GM19468 (cell line): Measurements from ENCODE around the gene TRDN.

Source experiments
- ATAC-seq: cut with Tn5 transposase; IDR thresholded peaks from one replicate; pipeline ENCODE4 v1.9.1; 2021; ENCODE audit warnings: mild to moderate bottlenecking, moderate library complexity, moderate number of reproducible peaks; ENCODE audit not compliant: unreplicated experiment; ENCODE audit errors: extremely low read depth

The TRDN gene, protein sequence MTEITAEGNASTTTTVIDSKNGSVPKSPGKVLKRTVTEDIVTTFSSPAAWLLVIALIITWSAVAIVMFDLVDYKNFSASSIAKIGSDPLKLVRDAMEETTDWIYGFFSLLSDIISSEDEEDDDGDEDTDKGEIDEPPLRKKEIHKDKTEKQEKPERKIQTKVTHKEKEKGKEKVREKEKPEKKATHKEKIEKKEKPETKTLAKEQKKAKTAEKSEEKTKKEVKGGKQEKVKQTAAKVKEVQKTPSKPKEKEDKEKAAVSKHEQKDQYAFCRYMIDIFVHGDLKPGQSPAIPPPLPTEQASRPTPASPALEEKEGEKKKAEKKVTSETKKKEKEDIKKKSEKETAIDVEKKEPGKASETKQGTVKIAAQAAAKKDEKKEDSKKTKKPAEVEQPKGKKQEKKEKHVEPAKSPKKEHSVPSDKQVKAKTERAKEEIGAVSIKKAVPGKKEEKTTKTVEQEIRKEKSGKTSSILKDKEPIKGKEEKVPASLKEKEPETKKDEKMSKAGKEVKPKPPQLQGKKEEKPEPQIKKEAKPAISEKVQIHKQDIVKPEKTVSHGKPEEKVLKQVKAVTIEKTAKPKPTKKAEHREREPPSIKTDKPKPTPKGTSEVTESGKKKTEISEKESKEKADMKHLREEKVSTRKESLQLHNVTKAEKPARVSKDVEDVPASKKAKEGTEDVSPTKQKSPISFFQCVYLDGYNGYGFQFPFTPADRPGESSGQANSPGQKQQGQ

GRCh38 chr6:123636782-123637181, at the start of gene TRDN:
TRDN (minus strand) TSS chr6:123636950; CDS start chr6:123636775, 175 bp downstream.
- ATAC-seq, result no peak

- no peak for ATAC-seq
Observed at GRCh38 chr6:123681957-123682462, 45.3 kb upstream of the TRDN start.

GRCh38 chr6:123677897-123678296, 41.1 kb upstream of the TRDN start:
- no peak for ATAC-seq

DNA sequence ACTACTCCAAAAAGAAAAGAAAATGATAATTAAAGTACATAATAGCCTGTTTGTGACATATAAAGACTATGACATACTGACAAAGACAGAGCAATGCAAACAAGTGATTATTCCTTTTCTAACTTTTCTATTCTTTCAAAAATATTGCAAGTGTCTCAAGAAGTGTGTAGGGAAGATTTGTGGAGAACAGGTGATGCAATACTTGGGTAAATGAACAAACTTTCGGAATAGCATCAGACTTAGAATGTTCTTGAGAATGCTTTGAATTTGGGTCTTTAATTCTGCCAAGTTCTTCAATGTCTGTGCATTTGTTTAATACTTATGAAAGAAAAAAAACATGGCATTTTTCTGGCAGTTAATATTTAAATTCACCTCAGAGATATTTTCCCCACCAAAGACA, 40.0 kb upstream of the TRDN start:
- ATAC-seq, result no peak

DNA sequence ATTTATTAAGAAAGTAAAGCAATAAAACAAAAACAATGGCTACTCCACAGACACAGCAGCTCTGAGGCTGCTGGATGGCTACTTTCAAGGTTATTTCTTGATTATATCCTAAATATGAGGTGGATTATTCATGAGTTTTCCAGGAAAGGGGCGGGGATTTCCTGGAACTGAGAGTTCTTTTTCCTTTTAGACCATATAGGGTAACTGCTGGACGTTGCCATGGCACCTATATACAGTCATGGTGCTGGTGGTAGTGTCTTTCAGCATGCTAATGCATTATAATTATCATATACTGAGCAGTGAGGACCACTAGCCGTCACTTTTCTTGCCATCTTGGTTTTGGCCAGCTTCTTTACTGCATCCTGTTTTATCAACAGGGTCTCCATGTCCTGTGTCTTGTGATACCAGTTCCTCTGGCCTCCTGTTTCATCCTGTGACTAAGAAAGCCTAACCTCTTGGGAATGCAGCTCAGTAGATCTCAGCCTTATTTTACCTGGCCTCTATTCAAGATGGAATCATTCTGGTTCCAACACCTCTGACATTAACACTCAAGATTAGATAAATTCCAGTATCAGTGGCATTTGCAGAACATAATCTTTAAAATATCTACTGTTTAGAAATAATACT, 32.3 kb upstream of the TRDN start:
- no peak for ATAC-seq

GRCh38 chr6:123668063-123668462, 31.3 kb upstream of the TRDN start:
- ATAC-seq, result no peak

GRCh38 chr6:123663436-123663835, 26.7 kb upstream of the TRDN start:
- no peak for ATAC-seq

DNA sequence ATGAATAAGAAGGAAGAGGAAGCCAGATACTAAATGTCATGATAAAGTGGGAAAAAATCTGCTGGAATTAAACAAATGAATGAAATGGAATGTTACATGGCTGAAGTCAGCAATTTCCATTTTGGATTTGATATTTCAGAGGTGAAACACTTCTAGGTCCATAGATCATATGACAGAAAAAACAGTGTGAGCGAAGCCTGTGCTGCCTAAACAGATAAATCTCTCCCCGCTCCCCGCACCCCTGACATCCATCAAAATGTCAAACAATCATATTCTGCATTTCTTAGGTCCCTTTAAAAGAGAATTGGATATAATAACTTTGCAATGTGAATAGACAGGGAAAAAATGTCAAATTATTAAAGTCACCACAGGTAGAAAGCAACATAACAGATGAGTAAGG, 26.0 kb upstream of the TRDN start:
- no peak for ATAC-seq

DNA sequence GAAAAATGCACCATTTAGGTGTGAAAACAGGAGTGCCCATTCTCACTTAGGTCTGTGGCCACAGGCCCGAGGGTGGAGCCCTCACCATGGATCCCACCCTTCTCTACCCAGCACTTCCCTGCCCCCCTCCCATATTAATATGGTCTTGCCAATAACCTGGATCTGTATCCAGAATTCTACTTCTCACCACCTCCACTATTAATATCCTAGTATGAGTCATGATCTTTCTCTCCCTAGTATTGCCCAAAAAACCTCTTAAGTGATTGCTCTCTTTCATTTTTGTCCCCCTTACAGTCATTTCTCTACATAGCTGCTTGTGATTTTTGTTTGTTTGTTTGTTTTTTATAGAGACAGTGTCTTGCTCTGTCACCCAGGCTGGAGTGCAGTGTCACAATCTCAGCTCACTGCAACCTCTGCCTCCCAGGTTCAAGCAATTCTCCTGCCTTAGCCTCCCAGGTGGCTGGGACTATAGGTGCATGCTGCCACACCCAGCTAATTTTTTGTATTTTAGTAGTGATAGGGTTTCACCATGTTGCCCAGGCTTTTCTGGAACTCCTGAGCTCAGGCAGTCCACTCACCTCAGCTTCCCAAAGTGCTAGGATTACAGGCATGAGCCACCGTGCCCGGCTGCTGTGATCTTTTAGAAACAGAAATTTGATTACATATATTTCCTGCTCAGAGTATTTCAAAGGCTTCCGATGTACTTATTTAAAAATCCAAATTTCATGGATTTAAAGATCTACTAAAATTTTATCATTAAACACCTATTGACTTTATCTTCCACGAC, 24.5 kb upstream of the TRDN start:
- ATAC-seq, result no peak

DNA sequence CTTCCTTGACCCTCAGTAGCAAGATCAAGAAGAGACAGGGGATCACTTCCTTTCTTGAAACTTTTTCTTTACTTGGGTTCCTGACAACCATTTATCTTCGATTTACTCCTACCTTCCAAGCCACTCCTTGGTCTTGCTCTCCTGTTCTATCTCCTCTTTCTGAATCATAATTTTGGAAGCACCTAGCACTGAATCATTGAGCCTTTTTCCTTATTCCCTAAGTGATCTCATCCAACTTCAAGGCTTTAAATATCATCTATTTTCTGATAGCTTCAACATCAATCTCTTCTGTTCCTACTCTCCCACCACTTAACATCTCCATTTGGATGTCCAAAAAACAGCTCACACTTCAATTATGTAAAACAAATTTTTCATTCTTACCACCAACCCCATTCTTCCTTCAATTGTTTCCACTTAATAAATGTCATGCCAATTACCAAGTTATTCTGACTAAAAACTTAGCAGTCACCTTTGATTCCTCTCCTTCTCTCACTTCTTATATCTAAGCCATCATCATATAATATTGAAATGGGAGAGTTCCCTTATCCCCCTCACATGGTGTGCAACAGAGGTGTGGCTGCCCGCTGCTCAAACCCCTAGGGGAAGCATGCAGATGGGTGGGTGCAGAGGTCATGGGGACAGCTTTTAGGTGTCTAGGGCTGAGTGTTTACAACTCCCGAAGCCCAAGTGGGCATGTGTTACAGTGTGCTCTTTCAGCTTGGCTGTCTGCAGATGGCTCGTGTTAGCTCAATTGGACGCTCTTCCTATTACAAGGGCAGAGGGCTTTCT, 23.4 kb upstream of the TRDN start:
- no peak for ATAC-seq

- ATAC-seq, result no peak
Observed at GRCh38 chr6:123658848-123659247, 22.1 kb upstream of the TRDN start.

DNA sequence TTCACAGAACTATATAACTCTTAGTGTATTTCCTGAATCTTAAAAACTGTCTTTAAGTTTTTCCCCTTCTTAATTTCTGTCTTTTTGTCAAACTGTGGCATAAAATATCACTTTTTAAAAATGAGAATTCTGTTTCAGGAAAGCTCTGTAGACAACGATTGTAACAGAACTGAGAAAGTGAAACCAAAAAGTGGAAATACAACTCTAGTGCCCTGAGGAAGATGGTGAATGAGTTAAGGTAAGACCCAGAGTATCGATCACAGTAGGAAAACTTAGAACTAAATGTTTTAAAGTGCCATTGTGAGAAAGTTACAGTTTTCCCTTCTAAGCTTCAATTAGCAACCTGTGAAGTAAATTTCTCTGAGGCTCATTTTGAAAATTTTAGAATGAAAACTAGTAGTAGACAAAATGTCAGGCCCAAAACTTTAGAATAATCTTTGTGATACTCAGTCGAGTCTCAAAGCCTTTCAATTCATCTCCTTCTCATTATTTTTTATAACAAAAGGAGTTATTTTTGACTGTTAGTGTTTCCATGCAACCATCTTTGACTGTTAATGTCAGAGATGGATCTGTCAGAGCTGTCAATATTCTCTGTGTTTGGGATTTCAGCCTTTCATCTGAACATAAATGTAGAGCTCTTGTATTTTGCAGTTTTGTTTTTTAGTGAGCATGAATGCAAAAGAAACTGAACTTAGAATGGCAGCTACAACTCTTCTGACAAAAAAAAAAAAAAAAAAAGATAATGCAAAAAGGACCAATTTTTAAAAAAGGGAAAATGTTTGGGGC, 19.0 kb upstream of the TRDN start:
- ATAC-seq, result no peak

DNA sequence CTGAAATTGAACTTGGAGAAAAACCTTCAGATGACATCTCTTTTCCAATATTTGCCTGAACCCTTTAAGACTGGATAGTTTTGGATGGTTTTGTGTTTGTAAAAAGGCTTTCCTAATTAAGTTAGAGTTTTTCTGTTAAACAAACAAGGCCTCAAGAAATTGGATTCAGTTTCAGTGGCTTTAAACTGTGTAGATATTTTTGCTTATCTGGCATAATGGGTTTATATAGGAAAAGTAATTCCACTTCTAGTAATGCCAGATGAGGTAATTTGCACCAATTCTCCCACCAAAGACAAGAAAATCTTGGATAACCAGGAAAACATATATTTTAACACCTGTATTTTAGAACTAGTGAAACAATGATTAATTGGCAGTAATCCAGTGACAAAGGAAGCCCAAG, 12.0 kb upstream of the TRDN start:
- ATAC-seq, result no peak

DNA sequence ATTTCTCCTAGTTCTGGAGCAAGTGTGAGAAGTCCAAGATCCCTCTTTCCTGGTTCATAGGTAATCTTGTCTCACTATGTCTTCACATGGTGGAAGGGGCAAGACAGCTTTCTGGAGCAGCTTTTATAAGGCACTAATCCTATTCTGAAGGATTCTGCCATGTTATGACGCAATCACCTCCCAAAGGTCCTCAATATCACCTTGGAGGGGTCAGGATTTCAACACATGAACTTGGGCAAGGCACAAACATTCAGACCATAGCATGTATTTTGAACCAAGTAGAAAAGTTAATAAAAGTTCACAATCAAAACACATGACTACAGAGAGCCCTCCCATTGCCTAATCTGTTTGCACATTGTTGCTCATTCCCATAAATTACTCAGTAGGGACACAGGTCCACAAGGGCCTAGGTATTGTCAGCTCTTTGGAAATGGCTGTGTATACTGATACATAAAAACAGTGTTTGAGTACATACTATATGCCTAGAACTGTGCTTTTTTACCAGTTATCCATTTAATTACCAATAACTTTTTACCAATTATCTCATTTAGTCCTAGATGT, 11.3 kb upstream of the TRDN start:
- no peak for ATAC-seq

GRCh38 chr6:123641497-123641896, 4.7 kb upstream of the TRDN start:
- ATAC-seq, result no peak

- no peak for ATAC-seq
Observed at GRCh38 chr6:123640567-123641187, 3.9 kb upstream of the TRDN start.

GRCh38 chr6:123638865-123639264, 2.1 kb upstream of the TRDN start:
- ATAC-seq, result no peak

- ATAC-seq, result no peak
Observed at GRCh38 chr6:123636282-123636681, 468 bp downstream of the TRDN start.
